ENCODE measurements around the gene ATXN1. TPM values are rescaled to one million over a fixed set of nuclear protein-coding genes. Genes with fewer than 3 reads are reported as not detected.

Gene ATXN1
- total RNA-seq, 3 donors from 2014 or later: 30.4 to 87.3 (median 50.1) TPM

- Histone ChIP-seq H3K4me3 (no peak overlapping the region), H3K4me1 (ENCODE audit: low read depth) (no peaks in the 10 kb centered on the region), H3K36me3 (ENCODE audit: low read depth) (no peaks in the 10 kb centered on the region), H3K9me3 (no peaks in the 10 kb centered on the region)
- ATAC-seq: no peak
- TF ChIP-seq CTCF (IDR thresholded peaks at IDR 0.05): no peak
- intact Hi-C loops (cut with DNase I, micrococcal nuclease): no loop called here
- DNase-seq: no peak
Measured at GRCh38 chr6:16493112-16493511, 268.1 kb downstream of the ATXN1 start.

- no peaks in the 10 kb centered on the region for H3K9me3 ChIP-seq
- H3K36me3 ChIP-seq (ENCODE audit: low read depth): no peaks in the 10 kb centered on the region
- no peaks in the 10 kb centered on the region for H3K4me1 ChIP-seq (ENCODE audit: low read depth)
- no peak for DNase-seq
- intact Hi-C loops (cut with DNase I, micrococcal nuclease): no loop called here
- TF ChIP-seq CTCF (IDR thresholded peaks at IDR 0.05): no peak
- ATAC-seq: no peak
- H3K4me3 ChIP-seq: no peak overlapping the region
Measured at GRCh38 chr6:16491666-16492313, 269.5 kb downstream of the ATXN1 start.

- no peak for ATAC-seq
Measured at GRCh38 chr6:16490616-16491015, 270.6 kb downstream of the ATXN1 start.

GRCh38 chr6:16488813-16489212, 272.4 kb downstream of the ATXN1 start:
- H3K4me1 ChIP-seq (ENCODE audit: low read depth): no peaks in the 10 kb centered on the region
- H3K36me3 ChIP-seq (ENCODE audit: low read depth): no peaks in the 10 kb centered on the region
- H3K9me3 ChIP-seq: no peaks in the 10 kb centered on the region
- TF ChIP-seq CTCF (IDR thresholded peaks at IDR 0.05): no peak
- ATAC-seq: no peak
- DNase-seq: no peak
- no peak overlapping the region for H3K4me3 ChIP-seq
- intact Hi-C loops (cut with DNase I, micrococcal nuclease): no loop called here

More at GRCh38 chr6:16490616-16491015, 270.6 kb downstream of the ATXN1 start:
- no peaks in the 10 kb centered on the region for H3K4me1 ChIP-seq (ENCODE audit: low read depth)
- no peak for DNase-seq
- TF ChIP-seq CTCF (IDR thresholded peaks at IDR 0.05): no peak
- H3K9me3 ChIP-seq: no peaks in the 10 kb centered on the region
- no peaks in the 10 kb centered on the region for H3K36me3 ChIP-seq (ENCODE audit: low read depth)
- H3K4me3 ChIP-seq: no peak overlapping the region
- intact Hi-C loops (cut with DNase I, micrococcal nuclease): no loop called here

DNA sequence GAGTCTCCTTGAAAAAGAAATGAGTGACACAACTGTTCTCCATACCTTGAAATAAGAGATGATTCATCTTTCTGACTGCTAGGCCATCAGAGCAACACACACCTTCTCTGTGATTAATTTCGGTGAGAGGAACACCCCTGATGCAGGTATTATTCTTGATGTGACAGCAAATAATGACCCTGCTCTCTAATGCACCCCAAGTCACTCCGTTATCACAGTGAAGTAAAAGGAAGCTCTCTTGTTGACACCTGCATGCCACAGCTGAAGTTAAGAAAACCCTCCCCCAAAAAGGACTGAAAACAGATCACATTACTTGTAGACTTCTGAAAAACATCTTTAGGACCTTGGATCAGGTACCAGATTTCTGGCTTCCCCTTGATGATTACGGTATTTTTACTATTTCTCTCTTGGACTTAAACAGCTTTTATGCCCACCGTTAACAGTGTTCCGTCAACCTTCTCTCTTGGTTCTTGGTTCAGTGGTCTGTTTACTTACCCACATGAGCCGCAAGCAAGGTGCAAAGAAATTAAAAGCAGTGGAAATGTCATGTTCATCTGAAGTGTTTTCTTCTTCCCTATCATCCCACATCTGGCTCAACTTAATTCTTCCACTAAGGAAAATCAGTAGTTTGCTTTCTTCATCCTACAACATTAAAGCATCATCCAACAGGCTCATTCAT, 273.1 kb downstream of the ATXN1 start:
- Histone ChIP-seq H3K9me3 (no peaks in the 10 kb centered on the region), H3K36me3 (ENCODE audit: low read depth) (no peaks in the 10 kb centered on the region), H3K4me3 (no peak overlapping the region), H3K4me1 (ENCODE audit: low read depth) (no peaks in the 10 kb centered on the region)
- intact Hi-C loops (cut with DNase I, micrococcal nuclease): no loop called here
- TF ChIP-seq CTCF (IDR thresholded peaks at IDR 0.05): no peak
- DNase-seq (no peak), ATAC-seq (peak; percentile 41)

Measured in mucosa of descending colon (tissue), 3 donors.